Uterus (tissue), 2 donors: ENCODE measurements around the gene CLCA2.

ENCODE experiments used
- POLR2A ChIP-seq, 2 donors: fragments of 450-650 bp; IDR thresholded peaks; one replicate each; pipeline ENCODE4 v1.6.1; 2016; ENCODE audit warnings: antibody characterized with exemption in 2 of 2, mild to moderate bottlenecking in 1 of 2, moderate library complexity in 1 of 2
- TF ChIP-seq, protein P1 (sequence below), 4 experiments: fragments of 200-600 bp in 2 of 4; fragments of 450-650 bp in 2 of 4; sonication (generic) in 2 of 4; IDR thresholded peaks; one replicate each; pipeline ENCODE4 v1.5.1; 2016 to 2019; ENCODE audit warnings: antibody characterized with exemption in 4 of 4, mild to moderate bottlenecking in 2 of 4, moderate library complexity in 1 of 4

GRCh38 chr1:86435327-86435726, 11.4 kb downstream of the CLCA2 start:
- TF ChIP-seq, protein P1, sequence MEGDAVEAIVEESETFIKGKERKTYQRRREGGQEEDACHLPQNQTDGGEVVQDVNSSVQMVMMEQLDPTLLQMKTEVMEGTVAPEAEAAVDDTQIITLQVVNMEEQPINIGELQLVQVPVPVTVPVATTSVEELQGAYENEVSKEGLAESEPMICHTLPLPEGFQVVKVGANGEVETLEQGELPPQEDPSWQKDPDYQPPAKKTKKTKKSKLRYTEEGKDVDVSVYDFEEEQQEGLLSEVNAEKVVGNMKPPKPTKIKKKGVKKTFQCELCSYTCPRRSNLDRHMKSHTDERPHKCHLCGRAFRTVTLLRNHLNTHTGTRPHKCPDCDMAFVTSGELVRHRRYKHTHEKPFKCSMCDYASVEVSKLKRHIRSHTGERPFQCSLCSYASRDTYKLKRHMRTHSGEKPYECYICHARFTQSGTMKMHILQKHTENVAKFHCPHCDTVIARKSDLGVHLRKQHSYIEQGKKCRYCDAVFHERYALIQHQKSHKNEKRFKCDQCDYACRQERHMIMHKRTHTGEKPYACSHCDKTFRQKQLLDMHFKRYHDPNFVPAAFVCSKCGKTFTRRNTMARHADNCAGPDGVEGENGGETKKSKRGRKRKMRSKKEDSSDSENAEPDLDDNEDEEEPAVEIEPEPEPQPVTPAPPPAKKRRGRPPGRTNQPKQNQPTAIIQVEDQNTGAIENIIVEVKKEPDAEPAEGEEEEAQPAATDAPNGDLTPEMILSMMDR (IDR thresholded peaks at IDR 0.05) = no peak
- no peak for TF ChIP-seq POLR2A (IDR thresholded peaks at IDR 0.05)
